GM18505 (cell line): ENCODE data around the gene NUDCD3.

Source experiments
- ATAC-seq: cut with Tn5 transposase; IDR thresholded peaks from one replicate; pipeline ENCODE4 v1.9.1; 2021; ENCODE audit not compliant: unreplicated experiment
- POLR2A ChIP-seq: IDR thresholded peaks from 4 replicates; pipeline ENCODE4 v1.6.1; 2011; ENCODE audit warnings: borderline replicate concordance; ENCODE audit not compliant: insufficient read depth, insufficient read length; ENCODE audit errors: extremely low read depth

NUDCD3 gene

GRCh38 chr7:44467217-44467548 lies 23.3 kb downstream of the NUDCD3 start:
- TF ChIP-seq POLR2A: no peak
- no peak for ATAC-seq

DNA sequence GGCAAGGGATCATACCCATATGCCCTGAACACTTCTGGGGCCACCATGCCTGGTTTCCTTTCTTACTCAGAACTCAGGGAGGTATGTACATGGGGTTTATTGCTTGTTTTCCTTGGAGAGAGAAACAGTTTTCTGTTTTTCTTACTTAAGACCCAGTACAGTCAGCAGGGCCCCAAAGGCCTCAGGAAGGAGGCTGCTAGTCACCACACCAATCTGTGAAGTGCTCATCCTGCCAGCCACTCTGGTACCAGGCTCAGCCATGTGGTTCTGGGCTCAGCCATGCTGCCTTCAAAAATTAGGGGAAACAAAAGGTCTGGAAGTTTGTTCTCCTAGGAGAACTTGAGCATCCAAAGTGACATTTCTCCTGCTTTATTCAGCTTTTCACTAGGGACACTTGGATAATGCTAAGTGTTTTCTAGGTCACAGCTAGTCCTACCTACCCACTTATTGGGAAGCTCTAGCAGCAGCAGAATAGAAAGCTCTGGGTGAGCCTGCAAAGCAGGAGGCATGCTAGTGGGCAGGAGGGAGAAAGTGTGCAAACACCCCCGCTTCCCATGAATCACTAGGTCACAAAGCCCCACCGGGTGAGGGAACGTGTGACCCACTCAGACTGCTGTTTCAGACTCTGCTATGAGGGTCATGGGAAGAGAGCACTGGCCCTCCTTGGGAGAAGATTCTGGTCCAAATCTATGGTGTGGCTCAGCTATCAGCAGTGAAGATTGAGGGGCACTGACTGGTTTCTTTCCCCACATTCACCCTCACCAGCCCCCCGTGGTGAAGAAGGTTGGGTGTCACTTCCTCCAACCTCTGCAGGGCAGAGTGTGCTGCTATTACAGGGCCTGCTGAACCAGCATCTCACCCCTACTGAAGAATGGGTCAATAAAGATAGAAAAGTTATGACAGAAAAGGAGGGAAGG lies 23.9 kb downstream of the NUDCD3 start:
- no peak for ATAC-seq
- no peak for TF ChIP-seq POLR2A

- TF ChIP-seq POLR2A: no peak
- ATAC-seq: no peak
Measured at GRCh38 chr7:44465490-44465889, 25.0 kb downstream of the NUDCD3 start.

DNA sequence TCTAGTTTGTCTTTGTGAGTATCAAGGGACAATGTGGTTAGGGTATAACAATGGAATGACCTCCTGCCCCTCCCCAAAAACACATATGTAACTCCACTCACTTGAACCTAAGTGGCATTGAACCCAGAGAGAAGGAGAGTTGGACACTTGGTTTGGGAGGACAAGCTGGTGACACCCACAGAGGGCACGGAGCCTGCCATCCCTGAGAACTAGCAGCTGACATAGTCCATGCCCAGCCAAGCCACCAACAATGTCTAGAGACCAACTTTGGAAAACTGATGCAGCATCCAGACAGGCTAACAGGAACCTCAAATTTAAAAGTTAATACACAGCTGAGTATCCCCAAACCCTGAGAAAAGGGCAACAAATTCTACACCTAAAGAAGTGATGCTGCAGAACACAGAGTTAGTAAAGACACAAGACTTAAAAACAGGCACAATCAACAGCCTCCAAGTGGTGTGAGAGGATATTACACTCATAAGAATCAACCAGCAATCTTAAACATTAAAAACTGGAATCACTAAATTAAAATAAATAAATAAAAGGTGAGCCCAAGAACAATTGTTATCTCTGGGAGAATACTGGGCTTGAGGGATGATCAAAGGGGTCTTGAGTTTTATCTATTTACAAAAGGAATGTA lies 27.2 kb downstream of the NUDCD3 start:
- TF ChIP-seq POLR2A: no peak
- no peak for ATAC-seq

GRCh38 chr7:44461387-44461786 lies 29.1 kb downstream of the NUDCD3 start:
- no peak for TF ChIP-seq POLR2A
- ATAC-seq: no peak

- peak; percentile 94 for ATAC-seq
- no peak for TF ChIP-seq POLR2A
Measured at GRCh38 chr7:44460325-44460724, 30.1 kb downstream of the NUDCD3 start.

DNA sequence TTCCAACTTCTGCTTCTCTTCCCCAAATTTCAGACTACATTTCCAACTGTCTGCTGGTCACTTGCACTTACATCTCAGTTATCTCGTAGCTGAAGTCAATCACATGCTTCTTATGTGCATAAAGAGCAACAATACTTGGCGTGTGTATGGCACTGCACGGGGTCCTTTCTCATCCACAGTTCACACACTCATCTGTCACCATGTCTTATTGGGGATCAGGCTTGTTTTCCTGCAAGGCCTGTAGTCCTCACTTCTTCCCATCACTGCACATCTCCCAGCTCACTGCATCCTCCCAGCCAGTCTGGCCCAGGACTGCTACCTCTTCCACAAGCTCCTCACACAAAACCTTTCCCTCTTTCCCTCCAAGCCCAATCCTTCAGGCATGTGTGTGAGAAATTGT lies 35.3 kb downstream of the NUDCD3 start:
- ATAC-seq: no peak
- no peak for TF ChIP-seq POLR2A

DNA sequence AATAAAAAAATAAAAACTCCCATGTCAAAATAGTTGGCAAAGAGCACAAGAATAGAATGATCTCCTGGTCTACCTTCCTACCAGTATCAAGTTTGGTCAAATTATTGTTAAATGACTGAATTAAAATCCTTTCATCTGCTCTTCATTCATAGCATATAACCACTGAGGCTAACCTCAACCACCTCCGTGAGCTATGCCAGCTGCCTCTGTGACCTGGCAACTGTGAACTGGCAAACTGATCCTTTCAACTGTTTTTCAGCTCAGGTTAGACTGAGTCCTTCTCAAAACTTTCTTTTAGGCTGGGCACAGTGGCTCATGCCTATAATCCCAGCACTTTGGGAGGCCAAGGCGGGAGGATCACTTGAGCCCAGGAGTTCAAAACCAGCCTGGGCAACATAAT lies 36.1 kb downstream of the NUDCD3 start:
- ATAC-seq: no peak
- no peak for TF ChIP-seq POLR2A

DNA sequence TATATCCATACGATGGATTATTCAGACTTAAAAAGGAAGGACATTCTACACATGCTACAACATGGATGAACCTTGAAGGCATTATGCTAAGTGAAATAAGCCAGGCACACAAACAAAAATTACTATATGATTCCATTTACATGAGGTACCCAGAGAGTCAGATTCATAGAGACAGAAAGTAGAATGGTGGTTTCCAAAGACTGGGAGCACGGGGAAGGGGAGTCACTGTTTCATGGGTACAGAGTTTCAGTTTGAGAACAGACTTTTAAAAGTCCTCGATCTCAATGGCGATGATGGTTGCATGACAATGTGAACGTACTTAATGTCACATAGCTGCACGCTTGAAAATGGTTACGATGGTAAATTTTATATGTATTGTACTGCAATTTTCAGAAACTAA lies 39.3 kb downstream of the NUDCD3 start:
- ATAC-seq: no peak
- no peak for TF ChIP-seq POLR2A

DNA sequence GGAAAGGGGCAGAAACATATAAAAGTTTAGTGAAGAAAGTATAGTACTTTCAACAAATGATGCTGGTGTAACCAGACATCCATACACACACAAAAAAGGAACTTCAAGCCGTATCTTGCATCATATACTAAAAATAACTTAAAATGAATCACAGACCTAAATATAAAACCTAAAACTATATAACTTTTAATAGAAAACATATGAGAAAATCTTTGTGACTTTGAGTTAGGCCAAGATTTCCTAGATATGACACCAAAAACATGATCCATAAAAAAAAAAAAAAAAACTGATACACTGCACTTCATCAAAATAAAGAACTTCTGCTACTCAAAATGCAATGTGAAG lies 40.9 kb downstream of the NUDCD3 start:
- no peak for ATAC-seq
- no peak for TF ChIP-seq POLR2A

- no peak for ATAC-seq
Measured at GRCh38 chr7:44448922-44449583, 41.4 kb downstream of the NUDCD3 start.

DNA sequence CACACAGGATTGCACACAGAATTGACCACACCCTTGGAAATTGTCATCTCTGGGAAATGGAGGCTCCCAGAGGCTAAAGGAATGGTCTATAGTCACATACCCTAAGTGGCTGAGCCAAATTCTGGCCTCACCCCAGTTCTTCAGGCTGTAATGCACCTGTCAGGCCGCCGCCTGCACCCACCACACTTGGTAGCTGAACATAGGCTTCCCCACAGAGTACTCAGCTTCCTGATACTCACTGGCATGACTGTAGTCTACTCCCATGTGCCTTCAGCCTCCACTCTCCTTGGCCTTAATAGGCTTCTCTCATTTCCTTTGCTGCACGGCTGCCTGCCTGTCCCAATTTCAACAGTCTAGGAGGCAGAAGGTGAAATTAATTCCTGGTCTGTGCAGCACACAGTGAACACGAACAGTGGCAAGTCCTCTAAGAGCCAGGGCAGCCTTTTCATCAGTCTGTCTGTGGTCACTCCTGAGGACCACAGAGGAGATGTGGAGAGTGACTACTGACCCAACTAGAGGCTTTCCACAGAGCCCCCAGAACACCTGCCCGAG lies 42.5 kb downstream of the NUDCD3 start:
- no peak for ATAC-seq
- no peak for TF ChIP-seq POLR2A

More at GRCh38 chr7:44448922-44449583, 41.4 kb downstream of the NUDCD3 start:
- TF ChIP-seq POLR2A: no peak

GRCh38 chr7:44445986-44446671 lies 44.3 kb downstream of the NUDCD3 start:
- no peak for ATAC-seq
- no peak for TF ChIP-seq POLR2A
